D721Med (cell line): ENCODE results near the gene EYS.
"Not testable (repeated sequence)": the region's sequence is repeated elsewhere in the genome, so short reads cannot be mapped to it uniquely, and the experiment has no call there.

ENCODE experiments used
- DNase-seq: peaks from one replicate; pipeline ENCODE4 v3.0.0; 2011; ENCODE audit warnings: low spot score; ENCODE audit not compliant: insufficient read length
- FAIRE-seq: peaks from 2 replicates; lab custom pipeline; 2011; peaks lifted over from hg19 to GRCh38; lab: Jason Lieb, UNC
- TF ChIP-seq, protein P1 (sequence below): IDR thresholded peaks from 2 replicates; pipeline ENCODE4 v1.5.1; 2012; ENCODE audit warnings: mild to moderate bottlenecking, control low read depth; ENCODE audit not compliant: insufficient read depth; ENCODE audit errors: missing control alignments

The EYS gene

DNA sequence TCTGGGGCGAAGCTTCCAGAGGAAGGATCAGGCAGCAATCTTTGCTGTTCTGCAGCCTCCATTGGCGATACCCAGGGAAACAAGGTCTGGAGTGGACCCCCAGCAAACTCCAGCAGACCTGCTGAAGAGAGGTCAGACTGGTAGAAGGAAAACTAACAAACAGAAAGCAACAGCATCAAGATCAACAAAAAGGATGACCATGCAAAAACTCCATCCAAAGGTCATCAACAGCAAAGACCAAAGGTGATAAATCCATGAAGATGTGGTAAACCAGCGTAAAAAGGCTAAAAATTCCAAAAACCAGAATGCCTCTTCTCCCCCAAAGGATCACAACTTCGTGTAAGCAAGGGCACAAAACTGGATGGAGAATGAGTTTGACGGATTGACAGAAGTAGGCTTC lies 1818.6 kb downstream of the EYS start:
- TF ChIP-seq, protein P1, sequence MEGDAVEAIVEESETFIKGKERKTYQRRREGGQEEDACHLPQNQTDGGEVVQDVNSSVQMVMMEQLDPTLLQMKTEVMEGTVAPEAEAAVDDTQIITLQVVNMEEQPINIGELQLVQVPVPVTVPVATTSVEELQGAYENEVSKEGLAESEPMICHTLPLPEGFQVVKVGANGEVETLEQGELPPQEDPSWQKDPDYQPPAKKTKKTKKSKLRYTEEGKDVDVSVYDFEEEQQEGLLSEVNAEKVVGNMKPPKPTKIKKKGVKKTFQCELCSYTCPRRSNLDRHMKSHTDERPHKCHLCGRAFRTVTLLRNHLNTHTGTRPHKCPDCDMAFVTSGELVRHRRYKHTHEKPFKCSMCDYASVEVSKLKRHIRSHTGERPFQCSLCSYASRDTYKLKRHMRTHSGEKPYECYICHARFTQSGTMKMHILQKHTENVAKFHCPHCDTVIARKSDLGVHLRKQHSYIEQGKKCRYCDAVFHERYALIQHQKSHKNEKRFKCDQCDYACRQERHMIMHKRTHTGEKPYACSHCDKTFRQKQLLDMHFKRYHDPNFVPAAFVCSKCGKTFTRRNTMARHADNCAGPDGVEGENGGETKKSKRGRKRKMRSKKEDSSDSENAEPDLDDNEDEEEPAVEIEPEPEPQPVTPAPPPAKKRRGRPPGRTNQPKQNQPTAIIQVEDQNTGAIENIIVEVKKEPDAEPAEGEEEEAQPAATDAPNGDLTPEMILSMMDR: no peak
- DNase-seq (no peak), FAIRE-seq (no peak)

DNA sequence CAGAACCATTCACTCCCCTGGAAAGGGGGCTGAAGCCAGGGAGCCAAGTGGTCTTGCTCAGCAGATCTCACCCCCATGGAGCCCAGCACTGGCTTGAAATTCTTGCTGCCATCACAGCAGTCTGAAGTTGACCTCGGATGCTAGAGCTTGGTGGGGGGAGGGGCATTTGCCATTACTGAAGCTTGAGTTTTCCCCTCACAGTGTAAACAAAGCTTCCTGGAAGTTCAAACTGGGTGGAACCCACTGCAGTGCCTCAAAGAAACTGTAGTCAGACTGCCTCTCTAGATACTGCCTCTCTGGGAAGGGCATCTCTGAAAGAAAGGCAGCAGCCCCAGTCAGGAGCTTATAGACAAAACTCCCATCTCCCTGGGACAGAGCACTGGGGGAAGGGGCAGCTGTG lies 1819.2 kb downstream of the EYS start:
- FAIRE-seq, DNase-seq: not testable (repeated sequence)

DNA sequence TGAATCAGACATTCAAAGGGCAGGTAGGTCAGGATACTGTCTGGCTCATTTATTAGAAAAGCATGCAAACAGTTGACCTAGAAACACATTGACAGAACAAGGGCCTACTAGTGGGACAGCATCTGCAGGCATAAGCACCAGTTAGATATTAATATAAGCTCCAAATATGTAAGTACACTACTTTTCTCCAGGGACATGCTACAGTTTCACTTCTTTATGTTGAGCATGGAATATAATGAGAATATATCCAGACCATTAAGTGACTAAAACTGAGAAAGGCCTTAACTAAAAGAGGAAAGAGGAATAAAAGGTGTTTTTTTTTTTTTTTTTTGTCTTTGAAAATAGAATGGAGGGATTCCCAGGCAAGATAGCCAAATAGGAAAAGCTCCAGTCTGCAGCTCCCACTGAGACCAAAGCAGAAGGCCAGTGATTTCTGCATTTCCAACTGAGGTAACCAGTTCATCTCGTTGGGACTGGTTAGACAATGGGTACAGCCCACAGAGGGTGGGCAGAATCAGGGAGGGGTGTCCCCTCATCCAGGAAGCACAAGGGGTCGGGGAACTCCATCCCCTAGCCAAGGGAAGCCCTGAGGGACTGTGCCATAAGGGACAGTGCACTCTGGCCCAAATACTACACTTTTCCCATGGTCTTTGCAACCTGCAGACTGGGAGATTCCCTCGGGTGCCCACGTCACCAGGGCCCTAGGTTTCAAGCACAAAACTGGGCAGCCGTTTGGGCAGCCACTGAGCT lies 1819.8 kb downstream of the EYS start:
- TF ChIP-seq, protein P1: no peak
- no peak for DNase-seq
- no peak for FAIRE-seq

DNA sequence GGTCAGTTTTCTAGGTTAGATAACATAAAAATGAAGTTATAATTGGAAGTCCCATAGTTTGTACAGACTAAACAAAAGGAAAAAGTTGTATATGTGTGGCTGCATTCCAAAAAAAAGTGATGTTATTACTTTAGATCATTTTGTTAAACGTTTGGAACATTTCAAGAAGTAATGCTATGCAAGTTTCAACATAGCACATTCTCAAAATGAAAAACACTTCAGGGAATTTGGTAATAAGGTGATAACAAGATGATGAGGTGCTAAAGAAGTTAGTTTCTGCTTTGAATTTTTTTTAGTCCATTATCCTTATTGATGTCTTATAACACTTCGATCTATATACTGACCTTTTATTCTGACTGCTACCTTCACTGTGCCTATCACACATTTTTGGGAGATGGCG lies 1820.7 kb downstream of the EYS start:
- FAIRE-seq (no peak), DNase-seq (no peak)
- TF ChIP-seq, protein P1: no peak

DNA sequence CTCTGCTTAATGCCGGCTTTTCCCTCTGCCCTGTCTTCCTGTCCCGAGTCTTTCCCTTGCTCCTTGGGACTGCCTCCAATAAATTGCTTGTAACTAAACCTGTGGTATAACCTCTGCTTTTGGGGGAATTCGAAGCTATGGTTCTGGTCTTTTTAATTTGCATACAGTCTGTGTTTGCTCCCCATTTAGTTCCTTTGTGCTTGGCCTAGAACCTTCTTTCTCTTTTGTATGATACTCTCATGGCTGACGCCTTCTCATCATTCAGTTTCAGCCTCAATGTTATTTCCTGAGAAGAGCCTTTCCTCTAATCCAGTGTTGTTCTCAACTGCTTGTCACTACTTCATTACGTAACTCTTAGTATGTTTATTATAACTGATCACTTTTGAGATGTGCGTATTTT lies 1823.4 kb downstream of the EYS start:
- FAIRE-seq: no peak

DNA sequence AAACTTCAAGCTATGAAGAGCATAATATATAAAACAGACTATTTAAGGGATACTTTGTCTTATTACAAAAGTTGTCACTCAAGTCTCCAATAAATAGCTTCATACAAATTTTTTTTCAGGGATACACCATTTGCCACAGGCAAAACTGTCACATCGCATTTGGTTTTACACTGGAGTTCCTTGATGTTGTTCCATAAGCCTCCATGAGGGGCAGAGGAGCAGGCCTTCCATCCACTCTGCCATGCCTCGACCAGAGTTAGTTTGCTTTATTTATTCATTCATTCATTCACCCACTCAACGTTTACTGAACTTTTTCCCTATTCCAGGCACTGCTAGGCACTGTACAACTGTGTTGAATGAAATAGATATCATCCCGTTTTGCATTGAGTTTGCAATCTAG lies 1824.8 kb downstream of the EYS start:
- FAIRE-seq: no peak
- TF ChIP-seq, protein P1: no peak
- no peak for DNase-seq

More for the DNA sequence above, 1823.4 kb downstream of the EYS start:
- TF ChIP-seq, protein P1: no peak
- DNase-seq: no peak

DNA sequence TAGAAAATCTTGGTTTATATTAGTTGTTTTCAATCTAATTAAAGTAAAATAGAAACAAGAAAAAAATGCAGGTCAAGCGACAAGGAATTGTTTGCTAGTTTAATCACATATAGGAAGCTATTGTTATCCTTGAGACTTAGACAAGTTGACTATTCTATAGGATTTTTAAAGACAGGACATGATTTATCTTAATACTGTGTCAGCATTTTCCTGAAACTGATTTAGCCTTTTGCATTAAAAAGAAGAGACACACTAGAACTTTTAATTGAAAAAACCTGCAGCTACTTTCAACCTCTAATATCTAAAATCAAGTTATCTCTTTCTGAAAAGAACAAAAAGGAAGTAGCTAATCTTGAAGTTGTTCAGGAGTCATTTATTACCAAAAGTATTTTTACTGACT lies 1825.2 kb downstream of the EYS start:
- DNase-seq (no peak), FAIRE-seq (no peak)
- TF ChIP-seq, protein P1: no peak

DNA sequence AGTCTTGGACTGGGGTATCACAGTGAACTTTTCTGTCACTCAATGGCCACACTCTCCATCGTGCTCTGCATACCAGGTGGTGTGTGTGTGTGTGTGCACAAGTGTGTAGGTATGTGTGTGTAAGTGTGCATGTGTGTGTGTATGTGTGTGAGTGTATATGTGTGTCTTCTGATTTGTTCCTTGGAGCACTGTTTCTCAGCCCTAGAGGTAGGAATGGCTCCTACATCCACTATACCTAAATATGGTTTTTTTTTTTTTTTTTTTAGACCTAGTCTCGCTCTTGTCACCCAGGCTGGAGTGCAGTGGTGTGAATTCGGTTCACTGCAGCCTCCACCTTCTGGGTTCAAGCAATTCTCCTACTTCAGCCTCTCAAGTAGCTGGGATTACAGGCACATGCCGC lies 1834.8 kb downstream of the EYS start:
- DNase-seq (no peak), FAIRE-seq (no peak)
- TF ChIP-seq, protein P1: no peak
